Natural killer cell treated with Interleukin-12 subunit alpha and Interleukin-12 subunit beta and Interleukin-15 and Interleukin-18, amount 100 ng/mL, for 72 hours (primary cell): ENCODE results near the gene POLL. TPM values are rescaled to one million over a fixed set of nuclear protein-coding genes. Genes with fewer than 3 reads are reported as not detected.

Source experiments
- ATAC-seq, 2 donors: fragments of 150-1000 bp; cut with Tn5 transposase in 1 of 2; sonication (Bioruptor Pico), chemical (Tn5 transposase) in 1 of 2; 2 replicates each; pipeline ENCODE4 v1.10.0; 2021
- DNase-seq: peaks from one replicate; pipeline ENCODE4 v3.0.0; 2022; ENCODE audit warnings: low spot score
- H3K27ac Mint-ChIP-seq, 2 donors: 1 replicate in 1 of 2; 2 replicates in 1 of 2; pipeline ENCODE4 v1.8.0; 2022; ENCODE audit warnings: mixed read lengths in 2 of 2, mild to moderate bottlenecking in 1 of 2, moderate library complexity in 1 of 2
- H3K27me3 Mint-ChIP-seq, 2 donors: 1 replicate in 1 of 2; 2 replicates in 1 of 2; pipeline ENCODE4 v1.8.0; 2022; ENCODE audit warnings: mixed read lengths in 2 of 2
- H3K36me3 Mint-ChIP-seq: one replicate; pipeline ENCODE4 v1.8.0; 2022; ENCODE audit warnings: mixed read lengths
- H3K4me1 Mint-ChIP-seq, 2 donors: 1 replicate in 1 of 2; 2 replicates in 1 of 2; pipeline ENCODE4 v1.8.0; 2022; ENCODE audit warnings: low read depth in 2 of 2, mixed read lengths in 2 of 2, mild to moderate bottlenecking in 1 of 2
- H3K4me3 Mint-ChIP-seq: one replicate; pipeline ENCODE4 v1.8.0; 2022; ENCODE audit warnings: mixed read lengths
- H3K9me3 Mint-ChIP-seq: 2 replicates; pipeline ENCODE4 v1.8.0; 2022; ENCODE audit warnings: mixed read lengths
- total RNA-seq, 2 donors: library from RNA; stranded (reverse); gene quantifications; one replicate each; pipeline ENCODE4 v1.2.3, GENCODE V29; 2022

The POLL gene
- total RNA-seq, 2 donors from 2014 or later: 27.6 to 37.3 TPM

GRCh38 chr10:101573885-101574753 is 13.9 kb downstream of the POLL start:
- H3K36me3 Mint-ChIP-seq: no peaks in the 10 kb centered on the region
- H3K27me3 Mint-ChIP-seq: no peaks in the 10 kb centered on the region
- H3K27ac Mint-ChIP-seq: no peak overlapping the region
- no peak for ATAC-seq
- H3K4me3 Mint-ChIP-seq: no peak overlapping the region
- DNase-seq: no peak
- peaks cover 0 to 3% of the 10 kb centered on the region in 2 donors for H3K4me1 Mint-ChIP-seq
- no peaks in the 10 kb centered on the region for H3K9me3 Mint-ChIP-seq

GRCh38 chr10:101572785-101573184 is 15.3 kb downstream of the POLL start:
- H3K27me3 Mint-ChIP-seq: peaks cover 8 to 10% of the 10 kb centered on the region in 2 donors
- peaks cover 0 to 3% of the 10 kb centered on the region in 2 donors for H3K4me1 Mint-ChIP-seq
- no peak overlapping the region for H3K27ac Mint-ChIP-seq
- H3K4me3 Mint-ChIP-seq: no peak overlapping the region
- ATAC-seq (no peak), DNase-seq (no peak)
- H3K36me3 Mint-ChIP-seq: no peaks in the 10 kb centered on the region
- no peaks in the 10 kb centered on the region for H3K9me3 Mint-ChIP-seq

DNA sequence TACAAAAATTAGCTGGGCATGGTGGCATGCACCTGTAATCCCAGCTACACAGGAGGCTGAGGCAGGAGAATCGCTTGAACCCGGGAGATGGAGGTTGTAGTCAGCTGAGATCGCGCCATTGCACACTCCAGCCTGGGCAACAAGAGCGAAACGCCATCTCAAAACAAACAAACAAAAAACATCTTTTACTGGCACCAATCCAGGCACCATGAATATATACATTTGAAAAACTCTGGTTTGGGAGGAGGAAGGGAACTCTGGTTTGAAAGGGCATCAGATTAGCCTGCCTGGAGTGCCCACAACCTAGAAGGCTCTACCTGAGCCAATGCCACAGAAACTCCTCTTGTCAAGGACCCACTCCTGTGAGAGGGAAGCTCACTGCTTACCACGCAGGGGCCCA is 15.9 kb downstream of the POLL start:
- no peaks in the 10 kb centered on the region for H3K36me3 Mint-ChIP-seq
- H3K4me3 Mint-ChIP-seq: no peak overlapping the region
- peaks cover 3 to 4% of the 10 kb centered on the region in 2 donors for H3K4me1 Mint-ChIP-seq
- H3K27me3 Mint-ChIP-seq: peaks cover 13 to 17% of the 10 kb centered on the region in 2 donors
- no peaks in the 10 kb centered on the region for H3K9me3 Mint-ChIP-seq
- ATAC-seq (no peak), DNase-seq (no peak)
- H3K27ac Mint-ChIP-seq: no peak overlapping the region

GRCh38 chr10:101571271-101571925 is 16.7 kb downstream of the POLL start:
- no peaks in the 10 kb centered on the region for H3K9me3 Mint-ChIP-seq
- peaks cover 6 to 8% of the 10 kb centered on the region in 2 donors for H3K4me1 Mint-ChIP-seq
- ATAC-seq (no peak), DNase-seq (no peak)
- peaks cover 16 to 21% of the 10 kb centered on the region in 2 donors for H3K27me3 Mint-ChIP-seq
- no peak overlapping the region for H3K4me3 Mint-ChIP-seq
- H3K36me3 Mint-ChIP-seq: no peaks in the 10 kb centered on the region
- no peak overlapping the region for H3K27ac Mint-ChIP-seq

DNA sequence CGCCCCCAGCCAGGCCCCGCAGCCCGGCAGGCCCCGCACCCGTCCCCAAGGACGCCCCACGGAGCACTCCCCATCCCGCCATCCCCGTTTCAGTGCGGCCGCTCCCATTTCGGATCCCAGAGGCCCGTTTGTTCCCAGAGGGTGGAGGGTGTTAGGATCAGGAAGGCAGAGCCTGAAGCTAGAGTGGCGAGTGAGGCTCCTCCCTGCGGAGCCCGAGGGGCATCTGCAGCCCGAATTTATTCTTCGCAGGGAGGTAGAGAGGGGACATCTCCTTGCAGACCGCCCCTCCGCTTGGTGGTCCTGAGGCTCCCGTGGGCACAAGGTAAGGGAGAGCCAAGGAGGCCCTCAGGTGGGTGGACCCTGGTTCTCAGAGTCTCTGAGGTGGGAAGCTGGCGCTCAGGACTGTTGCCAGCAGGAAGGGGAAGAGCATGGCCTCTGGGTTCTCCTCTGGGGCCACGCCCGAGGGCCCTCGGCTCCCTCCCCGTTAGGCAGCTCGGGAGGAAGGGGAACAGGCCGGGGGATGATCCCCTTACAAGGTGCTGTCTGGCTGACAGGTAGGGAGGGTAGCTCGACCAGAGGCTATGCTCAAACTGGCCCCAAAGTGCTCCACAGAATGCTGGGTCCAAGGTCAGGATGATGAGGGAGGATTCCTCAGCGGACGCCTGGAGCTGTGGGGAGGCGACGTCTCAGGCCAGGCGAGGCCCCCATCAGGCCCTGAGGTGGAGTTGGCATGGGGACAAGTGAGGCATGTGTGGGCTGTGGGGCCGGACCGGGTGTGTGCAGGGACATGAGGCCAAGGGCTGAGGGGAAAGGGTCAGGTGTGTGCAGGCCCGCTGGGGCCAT is 17.4 kb downstream of the POLL start:
- Mint-ChIP-seq H3K27ac (no peak overlapping the region), H3K4me1 (peaks cover 8 to 9% of the 10 kb centered on the region in 2 donors), H3K36me3 (no peaks in the 10 kb centered on the region), H3K27me3 (peaks cover 20 to 21% of the 10 kb centered on the region in 2 donors), H3K4me3 (peak overlapping the region; percentile 62), H3K9me3 (no peaks in the 10 kb centered on the region)
- ATAC-seq (no peak), DNase-seq (no peak)

GRCh38 chr10:101569622-101570427 is 18.2 kb downstream of the POLL start:
- H3K27me3 Mint-ChIP-seq: peaks cover 26 to 27% of the 10 kb centered on the region in 2 donors
- H3K27ac Mint-ChIP-seq: no peak overlapping the region
- DNase-seq: peak; percentile 78
- H3K4me1 Mint-ChIP-seq: peaks cover 8 to 9% of the 10 kb centered on the region in 2 donors
- H3K4me3 Mint-ChIP-seq: peak overlapping the region; percentile 62
- H3K36me3 Mint-ChIP-seq: no peaks in the 10 kb centered on the region
- peak; percentile 87 to 91 for ATAC-seq
- H3K9me3 Mint-ChIP-seq: no peaks in the 10 kb centered on the region

DNA sequence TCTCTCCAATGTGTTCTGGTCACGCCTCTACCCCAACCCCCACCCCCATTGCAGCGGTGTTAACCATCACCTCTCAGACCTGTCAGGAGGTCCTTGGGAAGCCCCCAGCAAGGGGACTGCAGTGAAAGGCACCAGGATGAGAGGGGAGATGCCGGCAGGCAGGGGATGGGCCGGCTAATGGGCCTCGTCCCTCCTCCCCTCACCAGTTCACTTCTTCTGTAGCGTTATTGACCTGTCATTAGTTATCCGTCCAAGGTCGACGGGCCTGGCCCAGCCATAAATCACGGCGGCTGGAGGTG is 18.8 kb downstream of the POLL start:
- H3K27ac Mint-ChIP-seq: no peak overlapping the region
- DNase-seq: no peak
- ATAC-seq: no peak
- no peaks in the 10 kb centered on the region for H3K9me3 Mint-ChIP-seq
- peaks cover 26 to 29% of the 10 kb centered on the region in 2 donors for H3K27me3 Mint-ChIP-seq
- H3K36me3 Mint-ChIP-seq: no peaks in the 10 kb centered on the region
- peak overlapping the region; percentile 62 for H3K4me3 Mint-ChIP-seq
- H3K4me1 Mint-ChIP-seq: peaks cover 8 to 9% of the 10 kb centered on the region in 2 donors

DNA sequence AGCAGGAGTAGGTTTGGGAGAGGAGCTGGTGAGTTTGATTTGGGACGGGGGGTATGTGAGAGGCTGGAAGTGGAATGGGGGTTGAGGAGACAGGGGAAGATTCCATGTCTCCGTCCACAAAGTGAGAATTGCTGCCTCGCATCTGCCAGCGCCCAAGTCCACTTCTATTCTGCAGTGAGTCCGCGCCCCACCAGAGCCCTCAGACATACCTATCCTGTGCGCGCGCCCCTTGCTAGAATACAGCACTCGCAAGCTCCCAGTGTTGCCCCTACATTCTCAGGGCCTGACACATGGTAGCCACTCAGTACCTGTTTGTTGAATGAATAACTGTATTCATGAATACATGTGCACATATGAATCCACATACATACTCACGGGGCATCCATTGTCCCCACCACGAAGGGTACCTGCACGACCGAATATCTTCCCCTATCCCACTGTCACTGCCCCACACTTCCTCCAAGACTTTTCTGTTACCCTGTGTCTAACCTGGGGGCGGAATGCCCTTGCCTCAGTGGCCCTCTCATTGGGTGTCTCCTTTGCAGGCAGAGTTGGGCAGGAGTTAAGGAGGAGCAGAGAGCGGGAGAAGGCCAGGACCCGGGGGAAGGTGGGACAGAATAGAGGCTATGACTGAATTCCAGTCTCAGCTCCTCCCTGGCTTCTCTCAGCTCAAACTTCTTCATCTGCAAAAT is 19.9 kb downstream of the POLL start:
- no peaks in the 10 kb centered on the region for H3K9me3 Mint-ChIP-seq
- H3K4me1 Mint-ChIP-seq: peaks cover 8 to 9% of the 10 kb centered on the region in 2 donors
- no peak overlapping the region for H3K27ac Mint-ChIP-seq
- H3K4me3 Mint-ChIP-seq: no peak overlapping the region
- no peaks in the 10 kb centered on the region for H3K36me3 Mint-ChIP-seq
- peak; percentile 54 for DNase-seq
- H3K27me3 Mint-ChIP-seq: peaks cover 26 to 34% of the 10 kb centered on the region in 2 donors
- ATAC-seq: no peak

- H3K36me3 Mint-ChIP-seq: no peaks in the 10 kb centered on the region
- no peak overlapping the region for H3K27ac Mint-ChIP-seq
- peaks cover 26 to 34% of the 10 kb centered on the region in 2 donors for H3K27me3 Mint-ChIP-seq
- ATAC-seq: no peak
- no peaks in the 10 kb centered on the region for H3K9me3 Mint-ChIP-seq
- DNase-seq: peak; percentile 50
- H3K4me3 Mint-ChIP-seq: no peak overlapping the region
- peaks cover 8 to 9% of the 10 kb centered on the region in 2 donors for H3K4me1 Mint-ChIP-seq
Measured at GRCh38 chr10:101567165-101568006, 20.7 kb downstream of the POLL start.

DNA sequence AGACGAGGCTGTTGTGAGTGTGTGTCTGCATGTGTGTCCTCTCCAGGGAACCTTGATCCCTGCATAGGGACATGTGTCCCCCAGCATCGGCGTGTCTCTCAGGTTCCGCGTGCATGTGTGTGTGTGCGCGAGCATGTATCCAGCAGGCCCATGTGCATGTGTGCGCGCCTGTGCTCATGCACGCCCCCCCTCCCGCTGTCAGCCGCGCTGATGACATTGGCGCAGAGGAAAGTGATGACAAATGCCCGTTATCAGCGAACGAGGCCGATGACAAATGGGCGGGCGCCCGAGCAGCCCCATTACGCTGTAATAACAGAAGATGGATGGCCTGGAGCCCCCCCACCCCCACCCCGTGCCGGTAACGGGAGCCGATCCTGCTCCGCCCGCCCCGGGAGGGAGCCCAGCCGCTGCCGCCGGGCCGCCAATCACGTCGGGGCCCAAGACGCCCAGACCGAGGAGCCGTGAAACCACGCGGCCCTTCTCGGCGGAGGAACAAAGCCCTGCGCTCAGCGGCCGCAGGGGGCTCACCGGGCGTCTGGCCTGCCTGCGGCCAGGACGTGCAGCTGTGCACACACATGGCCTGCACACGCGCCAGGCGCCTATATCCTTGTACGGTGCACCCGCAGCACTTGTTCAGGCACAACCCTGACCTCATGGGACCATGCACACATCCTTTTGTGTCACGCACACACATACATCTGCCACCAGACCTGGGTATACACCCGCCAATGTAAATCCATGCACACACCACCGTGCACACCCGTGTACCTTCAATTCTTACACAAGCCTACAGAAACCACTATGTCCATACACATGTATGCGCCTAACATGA is 21.5 kb downstream of the POLL start:
- Mint-ChIP-seq H3K27me3 (peaks cover 26 to 34% of the 10 kb centered on the region in 2 donors), H3K9me3 (no peaks in the 10 kb centered on the region), H3K4me1 (peaks cover 8 to 9% of the 10 kb centered on the region in 2 donors), H3K27ac (no peak overlapping the region), H3K4me3 (no peak overlapping the region), H3K36me3 (no peaks in the 10 kb centered on the region)
- ATAC-seq: peak; percentile 4 to 13
- peak; percentile 61 for DNase-seq

- no peaks in the 10 kb centered on the region for H3K36me3 Mint-ChIP-seq
- H3K4me1 Mint-ChIP-seq: peaks cover 8 to 9% of the 10 kb centered on the region in 2 donors
- H3K4me3 Mint-ChIP-seq: no peak overlapping the region
- peaks cover 26 to 34% of the 10 kb centered on the region in 2 donors for H3K27me3 Mint-ChIP-seq
- ATAC-seq (no peak), DNase-seq (peak; percentile 13)
- H3K9me3 Mint-ChIP-seq: no peaks in the 10 kb centered on the region
- H3K27ac Mint-ChIP-seq: no peak overlapping the region
Measured at GRCh38 chr10:101565936-101566332, 22.1 kb downstream of the POLL start.
